Measurements from ENCODE around the gene GJA3. TPM values are rescaled to one million over a fixed set of nuclear protein-coding genes. Genes with fewer than 3 reads are reported as not detected.

Gene GJA3
- total RNA-seq, 3 donors from 2014 or later (not counting 1 experiment from before 2014, with no cell fraction given): 0.18 TPM; not detected in 2

- H3K27ac ChIP-seq (ENCODE audit: low read length): no peak overlapping the region
- Mint-ChIP-seq H3K4me1 (no peaks in the 10 kb centered on the region), H3K27me3 (ENCODE audit: low read depth in 2 of 2) (peaks cover 34 to 38% of the 10 kb centered on the region in 2 donors), H3K36me3 (no peaks in the 10 kb centered on the region), H3K27ac (no peak overlapping the region), H3K4me3 (no peak overlapping the region), H3K9me3 (no peaks in the 10 kb centered on the region)
- no peak for TF ChIP-seq CTCF (IDR thresholded peaks at IDR 0.05)
- H3K4me3 ChIP-seq (ENCODE audit: low read length): no peak overlapping the region
- H3K4me1 ChIP-seq (ENCODE audit: control insufficient read depth, insufficient read depth, low read length): peaks cover 5% of the 10 kb centered on the region
- peaks cover 15% of the 10 kb centered on the region for H3K27me3 ChIP-seq (ENCODE audit: control insufficient read depth, insufficient read depth, low read length)
- ATAC-seq (no peak), DNase-seq (peak in 1 of 2 donors; percentile 61)
- 28% methylated on average over 52 of the region's 56 CpGs for WGBS (ENCODE audit: insufficient coverage)
- no peaks in the 10 kb centered on the region for H3K9me3 ChIP-seq (ENCODE audit: control insufficient read depth, insufficient read depth, low read length)
- intact Hi-C loops (cut with micrococcal nuclease): no loop called here
- no peaks in the 10 kb centered on the region for H3K36me3 ChIP-seq (ENCODE audit: control insufficient read depth, insufficient read depth, low read length)
Observed at GRCh38 chr13:20136781-20137703, 23.8 kb downstream of the GJA3 start.

GRCh38 chr13:20134732-20135131 is 26.1 kb downstream of the GJA3 start:
- peaks cover 15% of the 10 kb centered on the region for H3K27me3 ChIP-seq (ENCODE audit: control insufficient read depth, insufficient read depth, low read length)
- intact Hi-C loops (cut with micrococcal nuclease): no loop called here

GRCh38 chr13:20132052-20132634 is 28.7 kb downstream of the GJA3 start:
- H3K27me3 Mint-ChIP-seq (ENCODE audit: low read depth in 2 of 2): peaks cover 0 to 8% of the 10 kb centered on the region in 2 donors
- Histone ChIP-seq H3K4me3 (ENCODE audit: low read length) (no peak overlapping the region), H3K4me1 (ENCODE audit: control insufficient read depth, insufficient read depth, low read length) (peaks cover 21% of the 10 kb centered on the region), H3K36me3 (ENCODE audit: control insufficient read depth, insufficient read depth, low read length) (no peaks in the 10 kb centered on the region), H3K27me3 (ENCODE audit: control insufficient read depth, insufficient read depth, low read length) (peaks cover 21% of the 10 kb centered on the region), H3K9me3 (ENCODE audit: control insufficient read depth, insufficient read depth, low read length) (no peaks in the 10 kb centered on the region), H3K27ac (ENCODE audit: low read length) (no peak overlapping the region)
- no peaks in the 10 kb centered on the region for H3K36me3 Mint-ChIP-seq
- 93% methylated on average over 9 of the region's 10 CpGs for WGBS (ENCODE audit: insufficient coverage)
- H3K4me1 Mint-ChIP-seq: peaks cover 0 to 7% of the 10 kb centered on the region in 2 donors
- H3K9me3 Mint-ChIP-seq: no peaks in the 10 kb centered on the region
- no peak for DNase-seq
- ATAC-seq: no peak
- no peak overlapping the region for H3K4me3 Mint-ChIP-seq
- intact Hi-C loops (cut with micrococcal nuclease): no loop called here
- H3K27ac Mint-ChIP-seq: no peak overlapping the region
- TF ChIP-seq CTCF (IDR thresholded peaks at IDR 0.05): no peak

More at GRCh38 chr13:20134732-20135131, 26.1 kb downstream of the GJA3 start:
- Mint-ChIP-seq H3K36me3 (no peaks in the 10 kb centered on the region), H3K27ac (no peak overlapping the region), H3K9me3 (no peaks in the 10 kb centered on the region), H3K4me3 (no peak overlapping the region), H3K27me3 (ENCODE audit: low read depth in 2 of 2) (peaks cover 17% of the 10 kb centered on the region in 2 donors), H3K4me1 (no peaks in the 10 kb centered on the region)
- no peaks in the 10 kb centered on the region for H3K36me3 ChIP-seq (ENCODE audit: control insufficient read depth, insufficient read depth, low read length)
- 75% methylated on average over 6 of the region's 8 CpGs for WGBS (ENCODE audit: insufficient coverage)
- no peak for TF ChIP-seq CTCF (IDR thresholded peaks at IDR 0.05)
- H3K9me3 ChIP-seq (ENCODE audit: control insufficient read depth, insufficient read depth, low read length): no peaks in the 10 kb centered on the region
- H3K4me3 ChIP-seq (ENCODE audit: low read length): no peak overlapping the region
- H3K27ac ChIP-seq (ENCODE audit: low read length): no peak overlapping the region
- DNase-seq (no peak), ATAC-seq (no peak)
- H3K4me1 ChIP-seq (ENCODE audit: control insufficient read depth, insufficient read depth, low read length): peaks cover 5% of the 10 kb centered on the region

All from natural killer cell (primary cell).